NOMO-1 (cell line): ENCODE measurements around the gene PEAR1.
A peak's percentile ranks its signal among the peaks of the same experiment; 100 is the strongest.

Experiments
- DNase-seq, 2 experiments: peaks; one replicate each; lab custom pipeline; 2025; ENCODE audit not compliant: unreplicated experiment in 2 of 2; lab: John Stamatoyannopoulos, UW

The PEAR1 gene

DNA sequence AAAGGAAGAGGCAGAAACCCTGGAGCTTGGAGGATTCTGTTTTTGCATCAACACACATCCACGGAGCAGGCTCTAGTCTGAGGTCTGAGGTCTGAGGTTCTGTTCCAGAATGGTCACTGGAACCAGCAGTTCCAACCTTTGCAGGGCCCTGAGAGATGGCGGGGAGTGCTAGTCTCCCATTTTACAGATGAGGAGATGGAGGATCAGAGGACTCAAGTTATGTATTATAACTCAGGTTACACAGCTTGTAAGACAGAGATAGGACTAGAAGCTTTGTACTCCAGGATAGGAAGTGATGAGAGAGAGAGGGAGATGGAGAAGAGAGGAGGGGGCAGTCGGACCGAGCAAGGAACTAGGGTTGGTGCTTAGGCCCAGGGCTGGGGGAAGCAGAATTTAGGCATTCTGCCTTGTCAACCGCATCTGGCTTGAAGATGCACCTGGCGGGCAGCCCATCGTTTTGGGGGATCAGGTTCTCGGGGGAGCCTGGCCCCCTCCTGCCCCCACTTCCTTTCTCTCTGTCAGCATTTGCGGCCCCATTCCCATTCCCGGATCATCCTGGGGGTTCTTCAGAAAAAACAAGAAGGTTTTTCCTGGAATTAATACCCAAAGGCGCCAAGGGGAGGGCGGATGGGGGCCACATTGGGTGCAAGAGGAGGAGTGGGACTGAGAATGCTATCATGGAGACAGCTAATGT is 5.6 kb downstream of the PEAR1 start:
- no peak for DNase-seq

DNA sequence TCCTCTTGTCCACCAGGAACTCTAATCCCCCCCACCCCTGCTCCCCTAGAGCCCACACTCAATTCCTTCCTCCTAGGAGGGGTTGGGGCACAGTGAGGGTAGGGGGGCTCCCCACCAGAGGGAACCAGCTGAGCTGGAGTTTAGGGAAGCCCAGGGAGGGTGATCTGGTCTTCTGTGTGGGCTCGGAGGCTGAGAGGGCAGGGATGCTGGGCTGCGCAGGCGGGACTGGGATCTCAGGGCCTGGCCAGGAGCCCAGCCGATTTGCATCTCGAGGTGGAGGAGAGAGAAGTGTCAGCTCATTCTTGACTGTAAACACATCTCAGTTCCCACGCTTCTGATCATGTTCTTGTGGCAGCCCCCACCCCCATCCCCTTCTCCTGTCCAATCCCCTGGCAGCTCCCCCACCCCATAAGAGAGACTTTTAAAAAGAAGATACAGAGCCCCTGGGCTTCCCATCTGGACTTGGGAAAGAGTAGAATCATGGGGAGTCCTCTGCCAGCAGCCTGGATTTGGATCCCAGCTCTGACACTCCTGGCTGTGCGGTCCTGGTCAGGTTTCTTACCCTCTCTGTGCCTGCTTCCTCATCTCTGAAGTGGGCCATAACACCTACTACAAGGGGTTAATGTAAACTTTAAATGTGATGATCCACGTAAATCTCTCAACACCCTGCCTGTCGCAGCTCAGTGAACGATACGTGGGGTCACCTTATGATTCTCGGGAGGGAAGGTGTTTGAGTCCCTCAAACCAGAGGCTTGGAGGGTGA is 6.6 kb downstream of the PEAR1 start:
- no peak for DNase-seq

DNA sequence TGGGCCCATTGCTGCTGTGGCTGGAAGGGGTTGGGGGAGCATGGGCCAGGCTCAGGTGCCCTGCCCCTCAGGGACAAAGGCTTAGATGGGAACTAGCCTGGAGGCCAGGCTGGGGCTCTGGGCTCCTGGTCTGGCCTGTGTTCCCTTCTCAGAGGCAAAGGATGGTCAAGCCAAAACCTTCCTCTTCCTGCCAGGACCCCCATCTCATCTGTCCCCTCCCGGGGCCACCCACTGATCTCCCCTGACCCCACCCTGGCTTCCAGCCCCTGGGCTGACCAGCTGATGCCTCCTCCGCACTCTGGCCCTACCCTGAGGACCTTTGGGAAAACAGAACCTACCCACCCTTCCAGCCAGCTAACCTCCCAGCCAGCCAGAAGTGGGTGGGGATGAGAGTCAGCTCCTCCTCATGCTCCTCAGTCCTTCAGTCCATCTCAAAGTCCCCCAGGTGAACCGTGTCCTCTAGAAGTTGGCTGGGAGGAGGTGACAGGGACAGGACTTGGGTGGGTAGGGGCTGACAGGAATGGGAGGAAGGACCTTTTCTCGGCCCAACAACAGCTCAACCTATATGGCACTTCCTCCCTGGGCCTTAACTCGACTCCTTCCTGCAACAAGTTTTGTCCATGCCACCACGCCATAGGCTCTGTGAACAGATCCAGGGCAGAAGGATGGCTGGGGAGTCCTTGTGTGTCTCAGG is 7.5 kb downstream of the PEAR1 start:
- no peak for DNase-seq

DNA sequence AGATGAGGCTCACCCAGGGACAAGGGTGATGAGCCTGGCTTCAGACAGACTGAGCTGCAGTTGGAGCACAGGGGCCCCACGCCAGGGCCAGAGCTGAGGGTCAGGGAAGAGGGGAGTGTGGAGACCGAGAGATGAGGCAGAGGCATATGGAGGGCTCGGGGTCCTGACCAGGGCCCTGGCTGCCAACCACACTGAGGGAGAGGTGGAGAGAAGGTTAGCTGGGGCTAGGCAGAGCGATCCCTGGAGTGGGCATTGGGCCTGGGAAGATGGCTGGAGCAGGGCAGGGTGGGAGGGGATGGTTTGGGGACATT is 8.0 kb downstream of the PEAR1 start:
- no peak for DNase-seq

DNA sequence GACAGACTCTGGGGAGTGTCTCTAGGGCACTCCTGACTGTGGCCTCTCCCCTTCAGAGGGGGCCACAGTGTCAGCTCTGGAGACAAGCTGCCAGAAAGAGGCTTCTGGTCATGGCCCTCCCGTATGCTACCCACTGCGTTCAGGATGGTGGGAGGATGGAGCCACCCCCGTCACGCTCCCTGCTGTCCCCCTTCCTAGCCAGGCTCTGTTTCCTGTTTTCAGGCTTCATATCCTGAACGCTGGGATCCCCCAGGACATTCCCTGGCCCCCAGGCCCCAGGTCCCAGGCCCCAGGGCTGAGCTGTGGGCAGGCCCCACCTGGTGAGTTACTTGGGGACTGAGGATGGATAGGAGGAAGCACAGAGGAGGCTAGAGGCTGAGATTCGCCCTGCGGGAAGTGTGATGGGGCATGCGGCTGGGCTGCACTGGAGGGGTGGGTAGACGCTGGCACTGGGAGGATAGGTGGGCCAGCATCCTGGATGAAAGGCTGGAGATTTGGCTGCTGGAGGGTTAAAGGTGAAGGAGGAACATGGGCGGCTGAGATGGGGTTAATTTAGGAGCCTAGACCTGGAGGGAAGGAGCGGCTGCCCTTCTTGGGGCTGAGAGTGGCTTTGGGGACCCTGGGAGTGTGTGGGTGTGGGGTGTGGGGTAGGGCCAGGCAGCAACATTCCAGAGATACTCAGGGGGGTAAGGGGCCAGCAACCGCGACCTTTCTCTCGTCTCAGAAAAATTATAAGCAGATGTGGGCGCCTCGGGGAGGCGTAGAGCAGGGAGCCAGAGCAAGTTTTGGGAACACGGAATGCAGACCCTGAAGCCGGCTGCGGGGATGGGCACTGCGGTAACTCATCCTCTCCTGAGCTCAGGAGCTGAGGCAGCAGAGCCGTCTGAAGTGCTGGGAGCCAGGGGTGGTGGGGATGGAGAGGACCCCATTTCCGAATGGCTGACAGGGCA is 8.7 kb downstream of the PEAR1 start:
- DNase-seq: no peak

DNA sequence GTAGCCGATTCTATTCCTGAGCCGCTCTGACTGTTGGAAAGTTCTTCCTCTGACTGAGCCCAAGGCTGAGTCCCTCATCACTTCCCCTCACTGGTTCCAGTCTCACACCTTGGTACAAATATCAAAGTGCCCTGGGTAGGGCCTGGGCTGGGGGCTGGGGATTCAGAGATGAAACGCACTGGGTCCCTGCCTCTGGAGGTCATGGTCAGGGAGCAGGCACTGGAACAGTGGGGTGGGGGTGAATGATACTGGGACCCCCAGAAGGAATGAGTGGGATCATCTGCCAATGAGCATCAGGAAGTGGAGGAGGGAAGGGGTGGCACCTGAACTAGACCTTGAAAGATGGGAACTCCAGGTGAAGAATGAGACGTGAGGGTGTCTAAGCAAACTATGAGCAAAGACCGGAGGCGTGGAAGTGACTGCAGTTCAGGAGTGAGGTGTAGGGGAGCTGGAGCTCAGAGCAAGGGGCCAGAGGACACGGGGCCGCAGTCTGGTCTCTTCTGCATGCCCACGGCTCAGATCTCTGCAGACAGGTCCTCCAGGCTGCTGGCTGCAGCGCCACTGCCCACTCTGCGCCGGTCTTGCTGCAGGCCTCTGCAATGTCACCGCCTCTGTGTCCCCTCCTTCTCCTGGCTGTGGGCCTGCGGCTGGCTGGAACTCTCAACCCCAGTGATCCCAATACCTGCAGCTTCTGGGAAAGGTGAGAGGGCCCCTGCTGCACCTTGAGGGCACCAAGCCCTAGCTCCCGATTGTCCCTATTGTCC is 10.0 kb downstream of the PEAR1 start:
- DNase-seq: no peak

DNA sequence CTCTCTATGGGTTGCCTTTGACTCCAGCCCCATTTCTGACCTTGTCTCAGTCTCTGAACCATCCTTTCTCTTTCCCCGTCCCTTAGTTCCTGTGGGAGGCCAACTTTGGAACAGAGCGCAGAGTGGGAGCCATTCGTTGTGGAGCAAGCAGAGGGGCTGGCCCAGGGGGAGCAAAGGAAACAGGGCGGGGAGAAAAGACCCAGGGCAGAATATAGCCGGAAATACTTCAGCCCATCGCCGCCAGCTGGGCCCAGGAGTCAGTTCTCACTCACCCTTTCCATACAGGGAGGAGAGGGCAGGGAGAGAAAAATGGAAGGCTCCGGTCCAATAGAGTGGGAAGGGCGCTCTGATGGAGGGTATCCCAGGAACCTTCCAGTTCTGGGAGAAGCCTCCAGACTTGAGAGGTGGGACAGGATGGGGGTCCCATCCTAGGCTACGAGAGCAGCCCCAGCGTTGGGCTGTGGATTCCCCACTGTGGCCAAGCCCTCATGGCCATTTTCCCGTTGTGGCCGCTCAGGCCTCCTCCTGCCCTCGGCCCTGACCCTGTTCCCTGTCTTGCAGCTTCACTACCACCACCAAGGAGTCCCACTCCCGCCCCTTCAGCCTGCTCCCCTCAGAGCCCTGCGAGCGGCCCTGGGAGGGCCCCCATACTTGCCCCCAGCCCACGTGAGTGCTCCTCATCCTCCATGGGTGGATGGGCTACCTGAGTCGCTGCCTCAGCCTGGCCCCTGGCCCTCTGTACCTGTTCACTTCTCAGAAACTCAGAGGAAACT is 10.9 kb downstream of the PEAR1 start:
- DNase-seq: no peak

DNA sequence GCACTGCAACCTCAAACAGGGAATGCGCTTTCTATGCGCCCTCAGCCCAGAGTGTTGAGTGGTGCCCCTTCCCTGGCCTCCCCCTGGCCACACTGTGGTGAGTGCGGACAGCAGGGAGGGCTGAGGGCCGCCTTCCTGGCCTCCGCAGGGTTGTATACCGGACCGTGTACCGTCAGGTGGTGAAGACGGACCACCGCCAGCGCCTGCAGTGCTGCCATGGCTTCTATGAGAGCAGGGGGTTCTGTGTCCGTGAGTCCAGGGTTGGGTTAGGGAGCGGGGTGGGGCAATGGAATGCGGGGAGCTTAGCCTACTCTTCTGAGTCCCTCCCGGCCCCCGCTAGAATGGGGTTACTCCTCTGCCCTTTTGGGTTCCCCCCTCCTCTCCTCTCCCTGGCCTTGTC is 11.7 kb downstream of the PEAR1 start:
- no peak for DNase-seq

DNA sequence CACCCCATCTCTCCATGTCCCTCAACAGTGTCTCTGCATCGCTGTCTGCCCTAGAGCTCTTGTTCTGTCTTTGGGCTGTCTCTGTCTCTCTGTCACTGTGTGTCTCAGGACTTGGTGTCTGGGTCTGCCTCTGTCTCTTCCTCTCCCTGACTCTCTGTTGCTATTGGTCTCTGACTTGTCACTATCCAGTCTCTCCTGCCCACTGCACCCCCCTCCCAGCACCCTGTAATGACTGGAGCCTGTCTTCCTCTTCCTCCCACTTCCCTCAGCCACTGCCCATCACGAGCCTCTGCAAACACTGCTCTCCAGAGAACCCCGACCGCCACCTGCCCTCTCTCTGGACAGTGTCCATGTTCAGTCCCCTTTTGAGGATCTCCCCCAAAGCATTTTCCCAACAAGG is 12.1 kb downstream of the PEAR1 start:
- DNase-seq: no peak

DNA sequence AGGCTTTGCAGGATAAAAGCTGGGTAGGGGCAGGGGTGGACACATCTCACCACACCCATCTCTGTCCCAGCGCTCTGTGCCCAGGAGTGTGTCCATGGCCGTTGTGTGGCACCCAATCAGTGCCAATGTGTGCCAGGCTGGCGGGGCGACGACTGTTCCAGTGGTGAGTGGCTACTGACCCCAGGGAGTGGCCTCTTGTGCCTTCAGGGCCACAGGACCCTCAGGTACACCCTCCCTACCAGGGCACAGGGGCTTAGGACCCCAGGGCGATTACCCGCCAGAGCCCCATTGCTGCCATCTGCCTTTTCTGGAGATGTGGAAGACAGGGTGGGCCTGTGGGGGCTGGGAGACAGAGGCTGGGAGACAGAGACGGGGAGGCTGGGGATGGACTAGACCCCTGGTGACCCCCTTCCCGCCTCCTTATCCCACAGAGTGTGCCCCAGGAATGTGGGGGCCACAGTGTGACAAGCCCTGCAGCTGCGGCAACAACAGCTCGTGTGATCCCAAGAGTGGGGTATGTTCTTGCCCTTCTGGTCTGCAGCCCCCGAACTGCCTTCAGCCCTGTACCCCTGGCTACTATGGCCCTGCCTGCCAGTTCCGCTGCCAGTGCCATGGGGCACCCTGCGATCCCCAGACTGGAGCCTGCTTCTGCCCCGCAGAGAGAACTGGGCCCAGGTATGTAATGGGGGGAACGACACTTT is 12.8 kb downstream of the PEAR1 start:
- DNase-seq: no peak

DNA sequence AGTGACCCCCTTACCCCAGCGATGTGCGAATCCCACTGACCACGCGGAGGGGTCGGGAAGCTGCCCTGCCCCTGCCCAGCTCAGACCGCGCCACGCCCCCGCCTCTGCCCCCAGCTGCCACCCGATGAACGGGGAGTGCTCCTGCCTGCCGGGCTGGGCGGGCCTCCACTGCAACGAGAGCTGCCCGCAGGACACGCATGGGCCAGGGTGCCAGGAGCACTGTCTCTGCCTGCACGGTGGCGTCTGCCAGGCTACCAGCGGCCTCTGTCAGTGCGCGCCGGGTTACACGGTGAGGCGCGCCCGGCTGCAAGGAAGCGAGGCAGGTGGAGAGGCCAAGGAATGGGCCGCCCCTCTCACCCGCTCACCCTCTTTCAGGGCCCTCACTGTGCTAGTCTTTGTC is 15.0 kb downstream of the PEAR1 start:
- DNase-seq: no peak

DNA sequence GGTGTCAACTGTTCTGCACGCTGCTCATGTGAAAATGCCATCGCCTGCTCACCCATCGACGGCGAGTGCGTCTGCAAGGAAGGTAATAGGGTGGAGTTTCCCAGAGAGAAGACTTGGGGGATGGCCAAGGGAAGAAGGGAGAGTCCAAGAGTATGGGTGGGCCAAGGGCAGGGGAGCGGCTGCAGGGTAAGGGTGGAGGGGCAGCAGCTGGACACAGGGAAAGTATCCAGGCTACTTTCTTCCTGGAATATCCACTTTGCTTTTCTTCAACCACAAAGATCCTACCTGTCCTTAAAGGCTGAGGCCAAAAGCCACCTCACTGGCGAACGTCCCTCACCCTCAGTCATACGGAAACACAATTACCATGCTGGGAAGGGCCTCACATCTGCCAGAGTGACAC is 15.4 kb downstream of the PEAR1 start:
- no peak for DNase-seq

DNA sequence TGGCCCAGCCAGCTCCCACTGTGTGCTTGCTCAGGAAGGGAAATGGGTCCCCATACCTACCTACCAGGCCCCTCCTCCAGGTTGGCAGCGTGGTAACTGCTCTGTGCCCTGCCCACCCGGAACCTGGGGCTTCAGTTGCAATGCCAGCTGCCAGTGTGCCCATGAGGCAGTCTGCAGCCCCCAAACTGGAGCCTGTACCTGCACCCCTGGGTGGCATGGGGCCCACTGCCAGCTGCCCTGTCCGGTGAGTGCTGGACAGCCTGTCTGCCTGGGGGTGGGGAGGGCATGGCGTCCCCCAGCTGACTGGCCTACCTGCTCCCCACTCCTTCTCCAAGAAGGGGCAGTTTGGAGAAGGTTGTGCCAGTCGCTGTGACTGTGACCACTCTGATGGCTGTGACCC is 16.2 kb downstream of the PEAR1 start:
- DNase-seq: no peak

DNA sequence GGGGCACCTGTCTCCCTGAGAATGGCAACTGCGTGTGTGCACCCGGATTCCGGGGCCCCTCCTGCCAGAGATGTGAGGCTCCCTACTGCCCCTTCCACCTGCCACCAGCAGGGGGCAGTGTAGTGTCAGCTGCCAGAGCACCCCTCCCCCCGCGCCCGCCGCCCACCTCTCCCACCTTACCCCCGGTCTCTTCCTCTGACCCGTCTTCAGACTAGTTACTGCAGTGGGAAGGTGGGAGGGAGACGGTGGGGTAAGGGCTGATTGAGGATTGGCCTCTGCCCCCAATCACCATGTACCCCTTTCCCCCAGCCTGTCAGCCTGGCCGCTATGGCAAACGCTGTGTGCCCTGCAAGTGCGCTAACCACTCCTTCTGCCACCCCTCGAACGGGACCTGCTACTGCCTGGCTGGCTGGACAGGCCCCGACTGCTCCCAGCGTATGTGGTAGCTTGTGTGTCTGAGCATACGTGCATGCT is 16.8 kb downstream of the PEAR1 start:
- peak in 1 of 2 experiments; percentile 15 for DNase-seq

DNA sequence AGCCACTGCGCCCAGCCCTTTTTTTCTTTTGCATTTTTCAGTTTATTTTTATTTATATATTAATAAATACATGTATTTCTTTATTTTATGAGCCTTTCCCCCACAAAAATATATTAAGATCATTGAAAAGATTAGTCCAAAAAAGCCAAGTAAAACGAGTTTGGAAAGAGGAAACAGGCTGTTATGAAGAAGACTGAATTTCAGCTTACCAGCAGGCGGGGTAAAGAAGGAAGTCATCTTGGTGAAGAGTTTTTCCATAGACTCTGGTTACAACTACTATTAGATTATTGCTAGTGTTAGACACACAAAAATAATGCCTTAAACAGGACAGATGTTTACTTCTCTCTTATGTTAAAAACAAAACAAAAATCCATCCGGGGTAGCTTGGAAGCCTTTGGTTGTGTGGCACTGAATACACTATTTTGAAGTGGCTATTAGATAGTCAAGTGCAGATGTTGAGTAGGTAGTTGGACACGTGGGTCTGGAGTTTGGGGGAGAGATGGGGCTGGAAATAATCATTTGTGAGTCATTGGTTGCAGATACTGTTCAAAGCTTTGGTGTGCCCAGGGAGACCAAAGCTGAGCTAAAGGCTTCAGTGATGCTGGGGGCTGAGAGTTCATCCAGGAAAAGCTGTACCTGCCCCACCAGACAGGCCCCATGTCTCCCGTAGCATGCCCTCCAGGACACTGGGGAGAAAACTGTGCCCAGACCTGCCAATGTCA is 18.2 kb downstream of the PEAR1 start:
- DNase-seq: peak in 1 of 2 experiments; percentile 59

DNA sequence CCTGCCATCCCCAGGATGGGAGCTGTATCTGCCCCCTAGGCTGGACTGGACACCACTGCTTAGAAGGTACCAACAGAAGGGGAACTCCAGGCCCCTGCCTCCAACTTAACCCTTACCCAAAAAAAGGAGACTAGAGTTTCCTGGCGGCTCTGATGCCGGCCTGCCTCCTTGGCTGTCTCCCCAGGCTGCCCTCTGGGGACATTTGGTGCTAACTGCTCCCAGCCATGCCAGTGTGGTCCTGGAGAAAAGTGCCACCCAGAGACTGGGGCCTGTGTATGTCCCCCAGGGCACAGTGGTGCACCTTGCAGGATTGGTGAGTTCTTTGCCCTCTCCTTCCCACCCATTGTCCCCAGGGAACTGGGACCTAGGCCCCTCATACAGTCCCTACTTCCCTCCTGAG is 18.8 kb downstream of the PEAR1 start:
- no peak for DNase-seq

DNA sequence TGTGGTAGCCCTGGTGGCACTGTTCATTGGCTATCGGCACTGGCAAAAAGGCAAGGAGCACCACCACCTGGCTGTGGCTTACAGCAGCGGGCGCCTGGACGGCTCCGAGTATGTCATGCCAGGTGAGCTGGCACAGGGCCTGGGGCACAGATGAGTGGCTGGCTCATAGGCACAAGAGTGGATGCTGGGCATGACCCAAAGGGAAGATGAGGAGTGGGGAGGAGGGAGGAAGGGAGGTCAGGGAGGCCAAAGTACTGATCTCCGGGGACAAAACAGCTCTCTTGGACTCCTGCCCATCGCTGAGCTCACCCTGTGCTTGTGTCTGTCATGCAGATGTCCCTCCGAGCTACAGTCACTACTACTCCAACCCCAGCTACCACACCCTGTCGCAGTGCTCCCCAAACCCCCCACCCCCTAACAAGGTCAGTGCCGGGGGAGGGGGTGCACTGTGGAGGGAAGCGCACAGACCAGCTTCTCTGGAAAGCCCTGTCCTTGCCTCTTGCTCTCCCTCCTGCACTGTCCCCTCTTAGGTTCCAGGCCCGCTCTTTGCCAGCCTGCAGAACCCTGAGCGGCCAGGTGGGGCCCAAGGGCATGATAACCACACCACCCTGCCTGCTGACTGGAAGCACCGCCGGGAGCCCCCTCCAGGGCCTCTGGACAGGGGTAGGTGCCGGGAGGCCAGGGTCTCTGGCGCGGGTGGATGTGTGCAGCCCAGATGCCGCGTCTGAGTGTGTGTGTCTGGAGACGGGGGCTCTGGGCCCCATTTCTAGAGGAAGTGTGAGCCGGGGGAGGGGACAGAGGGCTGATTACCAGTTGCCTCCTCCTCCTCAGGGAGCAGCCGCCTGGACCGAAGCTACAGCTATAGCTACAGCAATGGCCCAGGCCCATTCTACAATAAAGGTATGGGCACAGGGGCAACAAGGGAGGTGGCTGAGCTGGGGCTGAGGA is 19.6 kb downstream of the PEAR1 start:
- no peak for DNase-seq
